Fibroblast of villous mesenchyme (primary cell): ENCODE data around the gene SLC22A15. TPM values are rescaled to one million over a fixed set of nuclear protein-coding genes. Genes with fewer than 3 reads are reported as not detected.
"Not testable (repeated sequence)": the region's sequence is repeated elsewhere in the genome, so short reads cannot be mapped to it uniquely, and the experiment has no call there.

Source experiments
- DNase-seq: peaks from one replicate; pipeline ENCODE4 v3.0.0-alpha.2; 2010; ENCODE audit warnings: low read depth
- H3K4me3 ChIP-seq: 2 replicates; pipeline ENCODE4 v1.5.1; 2011; ENCODE audit warnings: low read depth, mild to moderate bottlenecking, low read length
- total RNA-seq: library from RNA; depleted of rRNA; stranded (reverse); fragments of >200 nt; gene quantifications from 2 replicates; pipeline ENCODE4 v1.2.3, GENCODE V29; 2012
- TF ChIP-seq, protein P1 (sequence below): IDR thresholded peaks from 2 replicates; pipeline ENCODE4 v1.5.1; 2012; ENCODE audit warnings: low read depth, mild to moderate bottlenecking, low read length; ENCODE audit not compliant: insufficient read depth

The SLC22A15 gene
- total RNA-seq, 1 donor, result 7.8 TPM

DNA sequence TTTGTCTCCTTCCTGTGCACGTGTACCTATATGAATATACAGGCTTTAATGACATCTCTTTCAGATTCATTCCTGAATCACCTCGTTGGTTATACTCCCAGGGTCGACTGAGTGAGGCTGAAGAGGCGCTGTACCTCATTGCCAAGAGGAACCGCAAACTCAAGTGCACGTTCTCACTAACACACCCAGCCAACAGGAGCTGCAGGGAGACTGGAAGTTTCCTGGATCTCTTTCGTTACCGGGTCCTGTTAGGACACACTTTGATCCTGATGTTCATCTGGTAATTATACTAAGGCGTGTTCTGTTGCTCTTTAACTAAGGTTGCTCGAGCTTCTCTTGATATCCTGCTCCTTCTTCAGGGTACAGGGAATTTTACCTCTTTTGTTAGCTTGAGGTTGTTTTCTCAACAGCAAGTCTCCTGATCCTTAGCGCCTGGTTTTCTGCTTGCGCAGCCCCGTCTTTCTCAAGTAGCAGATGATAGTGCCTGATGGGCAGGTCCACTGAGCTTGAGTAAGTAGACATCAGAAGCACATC lies 55.1 kb downstream of the SLC22A15 start:
- TF ChIP-seq, protein P1, sequence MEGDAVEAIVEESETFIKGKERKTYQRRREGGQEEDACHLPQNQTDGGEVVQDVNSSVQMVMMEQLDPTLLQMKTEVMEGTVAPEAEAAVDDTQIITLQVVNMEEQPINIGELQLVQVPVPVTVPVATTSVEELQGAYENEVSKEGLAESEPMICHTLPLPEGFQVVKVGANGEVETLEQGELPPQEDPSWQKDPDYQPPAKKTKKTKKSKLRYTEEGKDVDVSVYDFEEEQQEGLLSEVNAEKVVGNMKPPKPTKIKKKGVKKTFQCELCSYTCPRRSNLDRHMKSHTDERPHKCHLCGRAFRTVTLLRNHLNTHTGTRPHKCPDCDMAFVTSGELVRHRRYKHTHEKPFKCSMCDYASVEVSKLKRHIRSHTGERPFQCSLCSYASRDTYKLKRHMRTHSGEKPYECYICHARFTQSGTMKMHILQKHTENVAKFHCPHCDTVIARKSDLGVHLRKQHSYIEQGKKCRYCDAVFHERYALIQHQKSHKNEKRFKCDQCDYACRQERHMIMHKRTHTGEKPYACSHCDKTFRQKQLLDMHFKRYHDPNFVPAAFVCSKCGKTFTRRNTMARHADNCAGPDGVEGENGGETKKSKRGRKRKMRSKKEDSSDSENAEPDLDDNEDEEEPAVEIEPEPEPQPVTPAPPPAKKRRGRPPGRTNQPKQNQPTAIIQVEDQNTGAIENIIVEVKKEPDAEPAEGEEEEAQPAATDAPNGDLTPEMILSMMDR, result no peak
- H3K4me3 ChIP-seq, result no peak overlapping the region

DNA sequence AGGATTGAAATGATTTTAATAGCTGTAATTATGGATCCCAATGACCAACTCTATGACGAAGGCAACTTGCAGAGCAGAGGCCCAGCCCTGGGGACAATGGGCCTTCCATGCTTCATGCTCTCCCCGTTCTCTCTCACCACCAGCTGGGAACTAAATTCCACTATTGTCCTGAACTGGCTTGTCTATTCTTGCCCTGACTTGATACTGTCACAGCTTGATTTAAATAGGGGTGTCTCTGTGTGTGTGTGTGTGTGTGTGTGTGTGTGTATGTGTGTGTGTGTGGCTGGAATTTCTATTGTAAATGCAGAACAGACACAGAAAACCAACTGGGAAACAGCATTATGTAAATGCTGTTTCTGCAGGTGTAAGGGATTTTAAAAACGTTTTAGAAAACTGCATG lies 57.0 kb downstream of the SLC22A15 start:
- TF ChIP-seq, protein P1, result no peak
- no peak overlapping the region for H3K4me3 ChIP-seq
- DNase-seq, result no peak

More for the DNA sequence above, 55.1 kb downstream of the SLC22A15 start:
- DNase-seq, result no peak

DNA sequence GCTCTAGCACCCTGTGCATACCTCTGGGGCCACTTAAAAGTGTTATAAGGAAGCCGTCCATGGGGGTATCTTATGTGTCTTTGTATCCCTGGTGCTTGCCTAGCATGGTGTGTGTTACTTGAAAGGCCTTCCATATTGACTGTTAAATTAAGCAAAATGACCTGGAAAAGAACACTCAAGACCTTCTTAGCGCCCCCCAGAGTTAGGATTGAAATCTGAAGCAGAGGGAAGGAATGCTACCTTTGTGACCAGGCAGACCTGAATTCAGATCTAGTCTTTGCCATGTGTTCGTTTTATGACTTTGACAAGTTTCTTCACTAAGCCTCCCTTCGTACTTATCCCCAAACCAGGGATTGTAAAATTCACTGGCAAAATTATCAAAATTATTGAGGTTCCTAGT lies 59.9 kb downstream of the SLC22A15 start:
- DNase-seq, result no peak
- no peak overlapping the region for H3K4me3 ChIP-seq
- TF ChIP-seq, protein P1, result no peak

DNA sequence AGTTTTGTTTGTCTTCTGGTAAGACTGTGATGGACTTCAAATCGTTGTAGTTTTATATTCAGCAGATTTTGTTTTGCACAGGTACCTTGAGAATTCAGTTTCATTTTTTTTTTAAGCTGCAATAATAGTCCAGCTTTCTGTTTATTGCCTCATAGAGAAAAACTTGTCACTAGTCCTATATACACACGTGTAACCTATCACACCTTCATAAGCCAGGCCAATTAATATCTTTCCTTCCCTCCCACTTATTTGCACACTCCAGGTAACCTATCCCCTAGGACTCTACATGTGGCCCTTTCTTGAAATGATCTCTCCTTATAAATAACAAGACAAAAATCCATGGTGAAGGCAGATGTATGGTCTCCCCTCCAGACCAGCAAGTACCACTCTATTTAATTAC lies 62.4 kb downstream of the SLC22A15 start:
- no peak for DNase-seq
- TF ChIP-seq, protein P1, result no peak
- no peak overlapping the region for H3K4me3 ChIP-seq

DNA sequence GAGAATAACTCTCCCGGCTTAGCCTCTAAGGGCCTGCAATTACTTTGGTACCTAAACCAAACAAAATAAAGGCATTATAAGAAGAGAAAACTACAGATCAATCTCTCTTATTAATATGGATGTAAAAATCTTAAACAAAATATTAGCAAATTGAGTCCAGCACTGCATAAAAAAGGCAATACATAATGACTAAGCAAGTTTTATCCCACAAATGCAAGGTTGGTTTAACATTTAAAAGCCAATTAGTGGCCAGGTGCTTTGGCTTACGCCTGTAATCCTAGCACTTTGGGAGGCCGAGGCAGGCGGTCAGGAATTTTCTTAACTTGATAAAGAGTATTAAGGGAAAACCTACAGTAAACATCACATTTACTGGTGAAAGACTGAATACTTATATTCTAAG lies 67.8 kb downstream of the SLC22A15 start:
- no peak overlapping the region for H3K4me3 ChIP-seq
- TF ChIP-seq, protein P1, result no peak
- DNase-seq, result no peak

DNA sequence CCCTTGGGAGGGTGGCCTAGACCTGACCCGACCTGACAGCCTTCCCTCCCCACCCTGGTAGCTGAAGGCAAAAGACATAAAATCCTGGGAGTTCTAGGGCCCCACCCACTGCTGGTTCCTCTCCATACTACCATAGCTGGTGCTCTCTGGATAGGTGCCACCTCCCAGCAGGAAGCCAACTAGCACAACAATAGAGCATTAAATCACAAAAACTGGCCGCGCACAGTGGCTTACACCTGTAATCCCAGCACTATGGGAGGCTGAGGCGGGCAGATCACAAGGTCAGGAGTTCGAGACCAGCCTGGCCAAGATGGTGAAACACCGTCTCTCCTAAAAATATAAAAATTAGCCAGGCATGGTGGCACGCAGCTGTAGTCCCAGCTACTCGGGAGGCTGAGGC lies 70.6 kb downstream of the SLC22A15 start:
- DNase-seq, H3K4me3 ChIP-seq: not testable (repeated sequence)

DNA sequence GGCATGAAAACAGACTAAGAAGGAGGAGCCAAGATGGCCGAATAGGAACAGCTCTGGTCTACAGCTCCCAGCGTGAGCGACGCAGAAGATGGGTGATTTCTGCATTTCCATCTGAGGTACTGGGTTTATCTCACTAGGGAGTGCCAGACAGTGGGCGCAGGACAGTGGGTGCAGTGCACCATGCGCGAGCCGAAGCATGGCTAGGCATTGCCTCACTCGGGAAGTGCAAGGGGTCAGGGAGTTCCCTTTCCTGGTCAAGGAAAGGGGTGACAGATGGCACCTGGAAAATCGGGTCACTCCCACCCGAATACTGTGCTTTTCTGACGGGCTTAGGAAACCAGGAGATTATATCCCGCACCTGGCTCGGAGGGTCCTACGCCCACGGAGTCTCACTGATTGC lies 75.6 kb downstream of the SLC22A15 start:
- H3K4me3 ChIP-seq, DNase-seq: not testable (repeated sequence)

DNA sequence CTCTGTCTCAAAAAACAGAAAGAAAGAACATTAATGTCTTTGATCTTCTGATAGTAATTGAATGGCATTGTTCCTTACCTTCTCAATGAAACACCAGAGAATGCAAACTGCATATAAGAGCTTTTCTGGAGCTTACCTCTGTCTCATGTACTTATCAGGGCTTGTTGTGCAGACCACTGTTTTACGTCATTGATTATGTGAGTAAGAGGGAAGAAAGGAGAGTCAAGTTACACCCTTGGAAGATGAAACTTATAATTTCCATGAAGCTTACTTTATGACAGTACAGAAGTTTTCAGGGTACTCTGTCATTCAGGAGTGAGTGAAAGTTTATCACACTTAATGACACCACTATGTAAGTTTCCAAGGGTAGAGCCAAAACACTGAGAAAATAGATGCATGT lies 85.9 kb downstream of the SLC22A15 start:
- H3K4me3 ChIP-seq, result no peak overlapping the region
- DNase-seq, result no peak
- TF ChIP-seq, protein P1, result no peak
